K562 (cell line): ENCODE measurements around the gene FGF2. TPM values are rescaled to one million over a fixed set of nuclear protein-coding genes. Genes with fewer than 3 reads are reported as not detected.

Source experiments
- ATAC-seq: fragments of 200-7000 bp; cut with Tn5 transposase; 3 replicates; pipeline ENCODE4 v1.9.1; 2020; ENCODE audit warnings: moderate library complexity
- BruUV-seq: library from RNA; stranded (reverse); fragments of 400-500 nt; replicated peaks from 2 replicates; lab custom pipeline; 2021; lab: Mats Ljungman, UMichigan
- CTCF ChIA-PET: fragments of 300-600 bp; formaldehyde crosslinking; extraction: SDS; loops from one replicate; lab custom pipeline; 2021; ENCODE audit warnings: low intra/inter-chr PET ratio; lab: Yijun Ruan, JAX
- POLR2A ChIA-PET: fragments of 300-600, 350-650 bp; sonication (Branson Sonifier 250); formaldehyde crosslinking; extraction: SDS; loops from one replicate; lab custom pipeline; 2021; ENCODE audit warnings: antibody characterized with exemption, inconsistent platforms; lab: Yijun Ruan, JAX
- DNase-seq, 4 experiments: peaks; one replicate each; pipeline versions ENCODE4 v3.0.0 to v3.0.0-alpha.2; 2011 to 2018; ENCODE audit warnings: low spot score in 3 of 4, mixed read lengths in 3 of 4; ENCODE audit errors: extremely low read depth in 1 of 4
- FAIRE-seq: peaks from 2 replicates; lab custom pipeline; 2011; peaks lifted over from hg19 to GRCh38; lab: Jason Lieb, UNC
- H2AFZ ChIP-seq: 2 replicates; pipeline ENCODE4 v1.6.0; 2011; ENCODE audit warnings: low read depth, low read length, control low read depth, inconsistent platforms
- H3K27ac ChIP-seq: fragments of 200-600 bp; 3 replicates; pipeline ENCODE4 v1.8.0; 2011; ENCODE audit warnings: low read depth, mild to moderate bottlenecking, control low read depth, inconsistent platforms, low read length, moderate library complexity, mixed read lengths; ENCODE audit errors: extremely low read depth
- H3K27me3 ChIP-seq, 2 experiments: fragments of 300-600 bp in 1 of 2; 2 replicates in 1 of 2; 3 replicates in 1 of 2; pipeline versions ENCODE4 v1.6.0 to v1.8.0; 2011; ENCODE audit warnings: inconsistent platforms in 2 of 2, low read length in 2 of 2, mild to moderate bottlenecking in 1 of 2, mixed read lengths in 1 of 2, moderate library complexity in 1 of 2; ENCODE audit not compliant: control insufficient read depth in 2 of 2, insufficient read depth in 2 of 2
- H3K36me3 ChIP-seq: fragments of 300-600 bp; 3 replicates; pipeline ENCODE4 v1.8.0; 2011; ENCODE audit warnings: mild to moderate bottlenecking, low read length, inconsistent platforms; ENCODE audit not compliant: control insufficient read depth, insufficient read depth
- H3K4me1 ChIP-seq, 2 experiments: fragments of 200-600 bp in 1 of 2; replicated peaks in 1 of 2; 2 replicates in 1 of 2; 3 replicates in 1 of 2; pipeline versions ENCODE4 v1.5.1 to v1.8.0; 2011; ENCODE audit warnings: inconsistent platforms in 2 of 2, low read length in 2 of 2, mild to moderate bottlenecking in 1 of 2, mixed read lengths in 1 of 2, moderate library complexity in 1 of 2; ENCODE audit not compliant: control insufficient read depth in 2 of 2, insufficient read depth in 2 of 2
- H3K4me2 ChIP-seq: 2 replicates; pipeline ENCODE4 v1.6.1; 2011; ENCODE audit warnings: low read length, control low read depth, inconsistent platforms, mixed read lengths; ENCODE audit not compliant: insufficient read depth
- H3K4me3 ChIP-seq: fragments of 200-600 bp; sonication (generic), shearing (Covaris generic); 2 replicates; pipeline ENCODE4 v1.5.1; 2016; ENCODE audit warnings: control low read depth, inconsistent platforms
- H3K79me2 ChIP-seq: fragments of 200-600 bp; 3 replicates; pipeline ENCODE4 v1.8.0; 2011; ENCODE audit warnings: low read length, inconsistent platforms; ENCODE audit not compliant: control insufficient read depth, insufficient read depth
- H3K9ac ChIP-seq, 2 experiments: 2 replicates each; pipeline versions ENCODE4 v1.6.0 to v1.6.1; 2011; ENCODE audit warnings: low read depth in 2 of 2, low read length in 2 of 2, control low read depth in 1 of 2, inconsistent platforms in 1 of 2, mild to moderate bottlenecking in 1 of 2, mixed read lengths in 1 of 2; ENCODE audit not compliant: insufficient read depth in 1 of 2
- H3K9me1 ChIP-seq: one replicate; pipeline ENCODE4 v1.6.0; 2011; ENCODE audit warnings: inconsistent platforms, mild to moderate bottlenecking, low read length, moderate library complexity; ENCODE audit not compliant: control insufficient read depth, insufficient read depth
- H3K9me3 ChIP-seq: replicated peaks from 2 replicates; pipeline ENCODE4 v1.5.1; 2011; ENCODE audit warnings: low read depth, low read length, inconsistent platforms; ENCODE audit not compliant: control insufficient read depth, insufficient read depth
- H4K20me1 ChIP-seq: replicated peaks from 2 replicates; pipeline ENCODE4 v1.6.1; 2011; ENCODE audit warnings: low read length, inconsistent platforms, mixed read lengths; ENCODE audit not compliant: control insufficient read depth, insufficient read depth
- BHLHE40 ChIP-seq: IDR thresholded peaks from 2 replicates; pipeline ENCODE4 v1.6.1; 2011; ENCODE audit warnings: low read length, improper control_type of control experiment
- EGR1 ChIP-seq: fragments of 450-650 bp; conservative IDR thresholded peaks from 2 replicates; pipeline ENCODE4 v1.6.1; 2017; ENCODE audit warnings: mild to moderate bottlenecking
- LARP7 ChIP-seq: fragments of 450-650 bp; IDR thresholded peaks from 2 replicates; pipeline ENCODE4 v1.6.1; 2016
- NCOA4 ChIP-seq: fragments of 450-650 bp; IDR thresholded peaks from 2 replicates; pipeline ENCODE4 v1.6.1; 2018; ENCODE audit warnings: mild to moderate bottlenecking; ENCODE audit not compliant: partially characterized antibody
- SAFB2 ChIP-seq: fragments of 200-400 bp; formaldehyde crosslinking; IDR thresholded peaks from 2 replicates; pipeline ENCODE4 v1.6.1; 2018; ENCODE audit warnings: borderline replicate concordance, low read length, low read depth, moderate library complexity; ENCODE audit not compliant: severe bottlenecking
- SOX6 ChIP-seq: fragments of 450-650 bp; IDR thresholded peaks from 2 replicates; pipeline ENCODE4 v1.6.1; 2014; ENCODE audit warnings: mild to moderate bottlenecking
- ZFX ChIP-seq: sonication (generic); formaldehyde crosslinking; IDR thresholded peaks from 2 replicates; pipeline ENCODE4 v1.8.0; 2022; ENCODE audit warnings: mild to moderate bottlenecking, missing genetic modification reagents, moderate library complexity
- ZNF316 ChIP-seq: fragments of 450-650 bp; IDR thresholded peaks from 2 replicates; pipeline ENCODE4 v1.6.1; 2016
- WGBS: fragments of 100-300 bp; shearing (Covaris generic); methylation state at CpG from one replicate; pipeline ENCODE4 v1.1.6; 2016; ENCODE audit warnings: low coverage, mixed read lengths; ENCODE audit not compliant: insufficient coverage; ENCODE audit errors: missing lambda C conversion rate; 5-methylcytosine and 5-hydroxymethylcytosine counted together
- in situ Hi-C: fragments of 300-500 bp; cut with MboI; formaldehyde crosslinking; loops from 4 replicates; pipeline ENCODE4 v1.15.0; 2018; ENCODE audit warnings: inconsistent platforms, mixed read lengths
- intact Hi-C: fragments of 100-400 bp; cut with micrococcal nuclease; formaldehyde crosslinking; loops from 2 replicates; pipeline ENCODE4 v1.14.2; 2022
- polyA plus RNA-seq, 8 experiments: library from polyadenylated mRNA; depleted of rRNA in 4 of 8; stranded (reverse) in 5 of 8; unstranded in 3 of 8; fragments of >200 nt; fragmentation: Nextera tagmentation in 2 of 8; fragmentation: Illumina TruSeq in 1 of 8; extraction: Ambion mirVana in 2 of 8; extraction: Trizol in 1 of 8; gene quantifications; 2 replicates each; pipeline versions ENCODE4 v1.2.1 to v1.2.3, GENCODE V29; 2011 to 2014; ENCODE audit warnings: inconsistent platforms in 1 of 8, missing spikeins in 1 of 8
- total RNA-seq, 7 experiments: library from RNA; depleted of rRNA in 6 of 7; stranded (reverse); fragments of >200 nt in 6 of 7; fragmentation: Illumina TruSeq in 2 of 7; extraction: Trizol in 2 of 7; gene quantifications; 2 replicates each; pipeline versions ENCODE4 v1.2.1 to v1.2.3, GENCODE V29; 2011 to 2021; ENCODE audit warnings: low replicate concordance in 1 of 7
- TF ChIP-seq, protein P1 (sequence below): sonication (generic); formaldehyde crosslinking; IDR thresholded peaks from 2 replicates; pipeline ENCODE4 v1.8.0; 2022; ENCODE audit warnings: mild to moderate bottlenecking, low read depth, missing genetic modification reagents

The FGF2 gene
- total and polyA plus RNA-seq, 9 of the 15 experiments (the other 6 are each of a cell fraction or from before 2014, with no cell fraction given) = 2.5 to 19.4 (median 9.2) TPM

DNA sequence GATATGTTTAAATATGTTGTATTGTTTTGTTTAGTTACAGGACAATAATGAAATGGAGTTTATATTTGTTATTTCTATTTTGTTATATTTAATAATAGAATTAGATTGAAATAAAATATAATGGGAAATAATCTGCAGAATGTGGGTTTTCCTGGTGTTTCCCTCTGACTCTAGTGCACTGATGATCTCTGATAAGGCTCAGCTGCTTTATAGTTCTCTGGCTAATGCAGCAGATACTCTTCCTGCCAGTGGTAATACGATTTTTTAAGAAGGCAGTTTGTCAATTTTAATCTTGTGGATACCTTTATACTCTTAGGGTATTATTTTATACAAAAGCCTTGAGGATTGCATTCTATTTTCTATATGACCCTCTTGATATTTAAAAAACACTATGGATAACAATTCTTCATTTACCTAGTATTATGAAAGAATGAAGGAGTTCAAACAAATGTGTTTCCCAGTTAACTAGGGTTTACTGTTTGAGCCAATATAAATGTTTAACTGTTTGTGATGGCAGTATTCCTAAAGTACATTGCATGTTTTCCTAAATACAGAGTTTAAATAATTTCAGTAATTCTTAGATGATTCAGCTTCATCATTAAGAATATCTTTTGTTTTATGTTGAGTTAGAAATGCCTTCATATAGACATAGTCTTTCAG is 68.8 kb downstream of the FGF2 start:
- Histone ChIP-seq H3K9me1 (no peaks in the 10 kb centered on the region), H4K20me1 (no peaks in the 10 kb centered on the region), H3K79me2 (no peaks in the 10 kb centered on the region), H3K9ac (no peak overlapping the region), H3K9me3 (no peaks in the 10 kb centered on the region), H3K27me3 (no peaks in the 10 kb centered on the region), H3K27ac (no peak overlapping the region), H3K36me3 (peaks cover 41% of the 10 kb centered on the region; the same call in 2 of the 3 replicates), H3K4me3 (no peak overlapping the region), H3K4me2 (no peak overlapping the region), H2AFZ (no peak overlapping the region), H3K4me1 (no peaks in the 10 kb centered on the region)
- WGBS = 35% methylated on average over 1 of the region's 1 CpG
- ATAC-seq = no peak
- ChIA-PET CTCF (no interaction called here), POLR2A (interaction anchor here (1.0 kb wide), 1 partner anchor 28 kb away, joined by 3 read pairs; no protein-coding TSS in a partner anchor)
- FAIRE-seq = no peak
- no TSS peak for BruUV-seq
- intact Hi-C loops (no loop called here), in situ Hi-C loops (no loop called here)
- no peak for DNase-seq
- TF ChIP-seq BHLHE40 (no peak), ZNF316 (peak; percentile 69)

DNA sequence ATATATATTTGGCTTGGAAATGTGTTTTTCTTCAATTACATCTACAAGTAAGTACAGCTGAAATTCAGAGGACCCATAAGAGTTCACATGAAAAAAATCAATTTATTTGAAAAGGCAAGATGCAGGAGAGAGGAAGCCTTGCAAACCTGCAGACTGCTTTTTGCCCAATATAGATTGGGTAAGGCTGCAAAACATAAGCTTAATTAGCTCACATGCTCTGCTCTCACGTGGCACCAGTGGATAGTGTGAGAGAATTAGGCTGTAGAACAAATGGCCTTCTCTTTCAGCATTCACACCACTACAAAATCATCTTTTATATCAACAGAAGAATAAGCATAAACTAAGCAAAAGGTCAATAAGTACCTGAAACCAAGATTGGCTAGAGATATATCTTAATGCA is 69.6 kb downstream of the FGF2 start:
- no peak overlapping the region for H3K9ac ChIP-seq
- H4K20me1 ChIP-seq = no peaks in the 10 kb centered on the region
- no peak overlapping the region for H3K4me2 ChIP-seq
- H2AFZ ChIP-seq = no peak overlapping the region
- intact Hi-C loops (no loop called here), in situ Hi-C loops (no loop called here)
- TF ChIP-seq SOX6 (no peak), LARP7 (no peak), NCOA4 (no peak), EGR1 (no peak), ZFX (CRISPR knock-in tag) (no peak), SAFB2 (no peak)
- TF ChIP-seq, protein P1, sequence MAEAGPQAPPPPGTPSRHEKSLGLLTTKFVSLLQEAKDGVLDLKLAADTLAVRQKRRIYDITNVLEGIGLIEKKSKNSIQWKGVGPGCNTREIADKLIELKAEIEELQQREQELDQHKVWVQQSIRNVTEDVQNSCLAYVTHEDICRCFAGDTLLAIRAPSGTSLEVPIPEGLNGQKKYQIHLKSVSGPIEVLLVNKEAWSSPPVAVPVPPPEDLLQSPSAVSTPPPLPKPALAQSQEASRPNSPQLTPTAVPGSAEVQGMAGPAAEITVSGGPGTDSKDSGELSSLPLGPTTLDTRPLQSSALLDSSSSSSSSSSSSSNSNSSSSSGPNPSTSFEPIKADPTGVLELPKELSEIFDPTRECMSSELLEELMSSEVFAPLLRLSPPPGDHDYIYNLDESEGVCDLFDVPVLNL (CRISPR knock-in tag) = no peak
- H3K9me1 ChIP-seq = no peaks in the 10 kb centered on the region
- POLR2A ChIA-PET = interaction anchor here (0.9 to 1.0 kb wide), 2 partner anchors 10 to 29 kb away, joined by 3 read pairs; no protein-coding TSS in a partner anchor
- H3K4me1 ChIP-seq = no peaks in the 10 kb centered on the region
- DNase-seq (no peak), FAIRE-seq (no peak), ATAC-seq (no peak)
- H3K79me2 ChIP-seq = no peaks in the 10 kb centered on the region
- WGBS = 45% methylated on average over 1 of the region's 1 CpG
- H3K9me3 ChIP-seq = no peaks in the 10 kb centered on the region
- H3K4me3 ChIP-seq = no peak overlapping the region
- no peaks in the 10 kb centered on the region for H3K27me3 ChIP-seq
- H3K27ac ChIP-seq = no peak overlapping the region
- CTCF ChIA-PET = no interaction called here
- BruUV-seq = no TSS peak
- H3K36me3 ChIP-seq = peaks cover 41% of the 10 kb centered on the region; the same call in 2 of the 3 replicates
